ENCODE data around the gene C1orf159. TPM values are rescaled to one million over a fixed set of nuclear protein-coding genes. Genes with fewer than 3 reads are reported as not detected.

C1orf159 gene
- total and polyA plus RNA-seq, 2 experiments from 2014 or later, result 9.6 to 21.5 TPM

DNA sequence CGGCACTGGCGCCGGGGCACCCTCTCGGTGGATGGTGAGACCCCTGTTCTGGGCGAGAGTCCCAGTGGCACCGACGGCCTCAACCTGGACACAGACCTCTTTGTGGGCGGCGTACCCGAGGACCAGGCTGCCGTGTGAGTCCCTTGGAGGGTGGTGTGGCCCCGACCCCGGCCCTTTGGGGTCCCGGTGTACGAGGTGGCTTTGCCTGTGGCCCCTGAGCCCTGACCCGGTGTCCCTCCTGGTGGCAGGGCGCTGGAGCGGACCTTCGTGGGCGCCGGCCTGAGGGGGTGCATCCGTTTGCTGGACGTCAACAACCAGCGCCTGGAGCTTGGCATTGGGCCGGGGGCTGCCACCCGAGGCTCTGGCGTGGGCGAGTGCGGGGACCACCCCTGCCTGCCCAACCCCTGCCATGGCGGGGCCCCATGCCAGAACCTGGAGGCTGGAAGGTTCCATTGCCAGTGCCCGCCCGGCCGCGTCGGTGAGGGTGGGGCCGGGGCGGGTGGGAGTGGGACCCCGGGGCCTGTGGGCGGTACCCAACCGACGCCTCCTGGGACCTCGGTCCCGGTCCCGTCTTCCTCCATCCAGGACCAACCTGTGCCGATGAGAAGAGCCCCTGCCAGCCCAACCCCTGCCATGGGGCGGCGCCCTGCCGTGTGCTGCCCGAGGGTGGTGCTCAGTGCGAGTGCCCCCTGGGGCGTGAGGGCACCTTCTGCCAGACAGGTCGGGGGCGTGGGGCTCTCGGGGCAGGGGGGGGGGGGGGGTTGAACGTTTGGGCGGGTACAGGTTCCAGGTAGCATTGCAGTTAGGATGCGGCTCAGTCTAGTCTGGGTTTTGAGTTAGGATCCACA lies 66.3 kb downstream of the C1orf159 start:
- no peaks in the 10 kb centered on the region for H3K79me2 ChIP-seq (replicated peaks; ENCODE audit: insufficient read depth)
- no peak overlapping the region for H3K4me2 ChIP-seq
- DNase-seq (ENCODE audit: low spot score) (no peak), ATAC-seq (no peak)
- H3K36me3 Mint-ChIP-seq (ENCODE audit: low read depth), result peaks cover 32% of the 10 kb centered on the region
- H2AFZ ChIP-seq, result no peak overlapping the region
- peaks cover 4% of the 10 kb centered on the region; the same call in 1 of the 2 replicates for H3K36me3 ChIP-seq (ENCODE audit: insufficient read depth)
- no peak for TF ChIP-seq ZNF331 (CRISPR knock-in tag; IDR thresholded peaks at IDR 0.05; ENCODE audit: low read depth)
- TF ChIP-seq, protein P1, sequence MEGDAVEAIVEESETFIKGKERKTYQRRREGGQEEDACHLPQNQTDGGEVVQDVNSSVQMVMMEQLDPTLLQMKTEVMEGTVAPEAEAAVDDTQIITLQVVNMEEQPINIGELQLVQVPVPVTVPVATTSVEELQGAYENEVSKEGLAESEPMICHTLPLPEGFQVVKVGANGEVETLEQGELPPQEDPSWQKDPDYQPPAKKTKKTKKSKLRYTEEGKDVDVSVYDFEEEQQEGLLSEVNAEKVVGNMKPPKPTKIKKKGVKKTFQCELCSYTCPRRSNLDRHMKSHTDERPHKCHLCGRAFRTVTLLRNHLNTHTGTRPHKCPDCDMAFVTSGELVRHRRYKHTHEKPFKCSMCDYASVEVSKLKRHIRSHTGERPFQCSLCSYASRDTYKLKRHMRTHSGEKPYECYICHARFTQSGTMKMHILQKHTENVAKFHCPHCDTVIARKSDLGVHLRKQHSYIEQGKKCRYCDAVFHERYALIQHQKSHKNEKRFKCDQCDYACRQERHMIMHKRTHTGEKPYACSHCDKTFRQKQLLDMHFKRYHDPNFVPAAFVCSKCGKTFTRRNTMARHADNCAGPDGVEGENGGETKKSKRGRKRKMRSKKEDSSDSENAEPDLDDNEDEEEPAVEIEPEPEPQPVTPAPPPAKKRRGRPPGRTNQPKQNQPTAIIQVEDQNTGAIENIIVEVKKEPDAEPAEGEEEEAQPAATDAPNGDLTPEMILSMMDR (conservative IDR thresholded peaks at IDR 0.05; ENCODE audit: low read depth in 2 of 2), result no peak
- TF ChIP-seq, protein P2, sequence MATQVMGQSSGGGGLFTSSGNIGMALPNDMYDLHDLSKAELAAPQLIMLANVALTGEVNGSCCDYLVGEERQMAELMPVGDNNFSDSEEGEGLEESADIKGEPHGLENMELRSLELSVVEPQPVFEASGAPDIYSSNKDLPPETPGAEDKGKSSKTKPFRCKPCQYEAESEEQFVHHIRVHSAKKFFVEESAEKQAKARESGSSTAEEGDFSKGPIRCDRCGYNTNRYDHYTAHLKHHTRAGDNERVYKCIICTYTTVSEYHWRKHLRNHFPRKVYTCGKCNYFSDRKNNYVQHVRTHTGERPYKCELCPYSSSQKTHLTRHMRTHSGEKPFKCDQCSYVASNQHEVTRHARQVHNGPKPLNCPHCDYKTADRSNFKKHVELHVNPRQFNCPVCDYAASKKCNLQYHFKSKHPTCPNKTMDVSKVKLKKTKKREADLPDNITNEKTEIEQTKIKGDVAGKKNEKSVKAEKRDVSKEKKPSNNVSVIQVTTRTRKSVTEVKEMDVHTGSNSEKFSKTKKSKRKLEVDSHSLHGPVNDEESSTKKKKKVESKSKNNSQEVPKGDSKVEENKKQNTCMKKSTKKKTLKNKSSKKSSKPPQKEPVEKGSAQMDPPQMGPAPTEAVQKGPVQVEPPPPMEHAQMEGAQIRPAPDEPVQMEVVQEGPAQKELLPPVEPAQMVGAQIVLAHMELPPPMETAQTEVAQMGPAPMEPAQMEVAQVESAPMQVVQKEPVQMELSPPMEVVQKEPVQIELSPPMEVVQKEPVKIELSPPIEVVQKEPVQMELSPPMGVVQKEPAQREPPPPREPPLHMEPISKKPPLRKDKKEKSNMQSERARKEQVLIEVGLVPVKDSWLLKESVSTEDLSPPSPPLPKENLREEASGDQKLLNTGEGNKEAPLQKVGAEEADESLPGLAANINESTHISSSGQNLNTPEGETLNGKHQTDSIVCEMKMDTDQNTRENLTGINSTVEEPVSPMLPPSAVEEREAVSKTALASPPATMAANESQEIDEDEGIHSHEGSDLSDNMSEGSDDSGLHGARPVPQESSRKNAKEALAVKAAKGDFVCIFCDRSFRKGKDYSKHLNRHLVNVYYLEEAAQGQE (IDR thresholded peaks at IDR 0.05; ENCODE audit: unreplicated experiment), result no peak
- no peak for TF ChIP-seq POLR2AphosphoS5 (IDR thresholded peaks at IDR 0.05; ENCODE audit: low read depth)
- no peak for TF ChIP-seq EZH2 (IDR thresholded peaks at IDR 0.05; ENCODE audit: low read depth, unreplicated experiment)
- TF ChIP-seq, protein P3, sequence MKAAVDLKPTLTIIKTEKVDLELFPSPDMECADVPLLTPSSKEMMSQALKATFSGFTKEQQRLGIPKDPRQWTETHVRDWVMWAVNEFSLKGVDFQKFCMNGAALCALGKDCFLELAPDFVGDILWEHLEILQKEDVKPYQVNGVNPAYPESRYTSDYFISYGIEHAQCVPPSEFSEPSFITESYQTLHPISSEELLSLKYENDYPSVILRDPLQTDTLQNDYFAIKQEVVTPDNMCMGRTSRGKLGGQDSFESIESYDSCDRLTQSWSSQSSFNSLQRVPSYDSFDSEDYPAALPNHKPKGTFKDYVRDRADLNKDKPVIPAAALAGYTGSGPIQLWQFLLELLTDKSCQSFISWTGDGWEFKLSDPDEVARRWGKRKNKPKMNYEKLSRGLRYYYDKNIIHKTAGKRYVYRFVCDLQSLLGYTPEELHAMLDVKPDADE (IDR thresholded peaks at IDR 0.05), result no peak
- TF ChIP-seq STAT1 (IDR thresholded peaks at IDR 0.05; ENCODE audit: unreplicated experiment), result no peak
- no peak for TF ChIP-seq EZH2phosphoT487 (IDR thresholded peaks at IDR 0.05; ENCODE audit: unreplicated experiment)
- no peak for TF ChIP-seq ZNF114 (CRISPR knock-in tag; IDR thresholded peaks at IDR 0.05)
- no peak for TF ChIP-seq NANOG (IDR thresholded peaks at IDR 0.05; ENCODE audit: borderline replicate concordance)
- TF ChIP-seq JUNB (IDR thresholded peaks at IDR 0.05; ENCODE audit: unreplicated experiment), result no peak
- TF ChIP-seq, protein P4, sequence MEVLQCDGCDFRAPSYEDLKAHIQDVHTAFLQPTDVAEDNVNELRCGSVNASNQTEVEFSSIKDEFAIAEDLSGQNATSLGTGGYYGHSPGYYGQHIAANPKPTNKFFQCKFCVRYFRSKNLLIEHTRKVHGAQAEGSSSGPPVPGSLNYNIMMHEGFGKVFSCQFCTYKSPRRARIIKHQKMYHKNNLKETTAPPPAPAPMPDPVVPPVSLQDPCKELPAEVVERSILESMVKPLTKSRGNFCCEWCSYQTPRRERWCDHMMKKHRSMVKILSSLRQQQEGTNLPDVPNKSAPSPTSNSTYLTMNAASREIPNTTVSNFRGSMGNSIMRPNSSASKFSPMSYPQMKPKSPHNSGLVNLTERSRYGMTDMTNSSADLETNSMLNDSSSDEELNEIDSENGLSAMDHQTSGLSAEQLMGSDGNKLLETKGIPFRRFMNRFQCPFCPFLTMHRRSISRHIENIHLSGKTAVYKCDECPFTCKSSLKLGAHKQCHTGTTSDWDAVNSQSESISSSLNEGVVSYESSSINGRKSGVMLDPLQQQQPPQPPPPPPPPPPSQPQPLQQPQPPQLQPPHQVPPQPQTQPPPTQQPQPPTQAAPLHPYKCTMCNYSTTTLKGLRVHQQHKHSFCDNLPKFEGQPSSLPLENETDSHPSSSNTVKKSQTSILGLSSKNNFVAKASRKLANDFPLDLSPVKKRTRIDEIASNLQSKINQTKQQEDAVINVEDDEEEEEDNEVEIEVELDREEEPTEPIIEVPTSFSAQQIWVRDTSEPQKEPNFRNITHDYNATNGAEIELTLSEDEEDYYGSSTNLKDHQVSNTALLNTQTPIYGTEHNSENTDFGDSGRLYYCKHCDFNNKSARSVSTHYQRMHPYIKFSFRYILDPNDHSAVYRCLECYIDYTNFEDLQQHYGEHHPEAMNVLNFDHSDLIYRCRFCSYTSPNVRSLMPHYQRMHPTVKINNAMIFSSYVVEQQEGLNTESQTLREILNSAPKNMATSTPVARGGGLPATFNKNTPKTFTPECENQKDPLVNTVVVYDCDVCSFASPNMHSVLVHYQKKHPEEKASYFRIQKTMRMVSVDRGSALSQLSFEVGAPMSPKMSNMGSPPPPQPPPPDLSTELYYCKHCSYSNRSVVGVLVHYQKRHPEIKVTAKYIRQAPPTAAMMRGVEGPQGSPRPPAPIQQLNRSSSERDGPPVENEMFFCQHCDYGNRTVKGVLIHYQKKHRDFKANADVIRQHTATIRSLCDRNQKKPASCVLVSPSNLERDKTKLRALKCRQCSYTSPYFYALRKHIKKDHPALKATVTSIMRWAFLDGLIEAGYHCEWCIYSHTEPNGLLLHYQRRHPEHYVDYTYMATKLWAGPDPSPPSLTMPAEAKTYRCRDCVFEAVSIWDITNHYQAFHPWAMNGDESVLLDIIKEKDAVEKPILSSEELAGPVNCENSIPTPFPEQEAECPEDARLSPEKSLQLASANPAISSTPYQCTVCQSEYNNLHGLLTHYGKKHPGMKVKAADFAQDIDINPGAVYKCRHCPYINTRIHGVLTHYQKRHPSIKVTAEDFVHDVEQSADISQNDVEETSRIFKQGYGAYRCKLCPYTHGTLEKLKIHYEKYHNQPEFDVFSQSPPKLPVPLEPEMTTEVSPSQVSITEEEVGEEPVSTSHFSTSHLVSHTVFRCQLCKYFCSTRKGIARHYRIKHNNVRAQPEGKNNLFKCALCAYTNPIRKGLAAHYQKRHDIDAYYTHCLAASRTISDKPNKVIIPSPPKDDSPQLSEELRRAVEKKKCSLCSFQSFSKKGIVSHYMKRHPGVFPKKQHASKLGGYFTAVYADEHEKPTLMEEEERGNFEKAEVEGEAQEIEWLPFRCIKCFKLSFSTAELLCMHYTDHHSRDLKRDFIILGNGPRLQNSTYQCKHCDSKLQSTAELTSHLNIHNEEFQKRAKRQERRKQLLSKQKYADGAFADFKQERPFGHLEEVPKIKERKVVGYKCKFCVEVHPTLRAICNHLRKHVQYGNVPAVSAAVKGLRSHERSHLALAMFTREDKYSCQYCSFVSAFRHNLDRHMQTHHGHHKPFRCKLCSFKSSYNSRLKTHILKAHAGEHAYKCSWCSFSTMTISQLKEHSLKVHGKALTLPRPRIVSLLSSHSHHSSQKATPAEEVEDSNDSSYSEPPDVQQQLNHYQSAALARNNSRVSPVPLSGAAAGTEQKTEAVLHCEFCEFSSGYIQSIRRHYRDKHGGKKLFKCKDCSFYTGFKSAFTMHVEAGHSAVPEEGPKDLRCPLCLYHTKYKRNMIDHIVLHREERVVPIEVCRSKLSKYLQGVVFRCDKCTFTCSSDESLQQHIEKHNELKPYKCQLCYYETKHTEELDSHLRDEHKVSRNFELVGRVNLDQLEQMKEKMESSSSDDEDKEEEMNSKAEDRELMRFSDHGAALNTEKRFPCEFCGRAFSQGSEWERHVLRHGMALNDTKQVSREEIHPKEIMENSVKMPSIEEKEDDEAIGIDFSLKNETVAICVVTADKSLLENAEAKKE (CRISPR knock-in tag; IDR thresholded peaks at IDR 0.05), result no peak
- TF ChIP-seq CREB1 (CRISPR knock-in tag; IDR thresholded peaks at IDR 0.05; ENCODE audit: low read depth), result no peak
- no peak overlapping the region for H3K27ac Mint-ChIP-seq
- H3K27me3 Mint-ChIP-seq (ENCODE audit: insufficient read depth, low read depth, poor library complexity), result peaks cover 6% of the 10 kb centered on the region
- H3K4me1 Mint-ChIP-seq, result no peaks in the 10 kb centered on the region
- no peak overlapping the region for H3K4me3 Mint-ChIP-seq
- H3K9me3 Mint-ChIP-seq, result peaks cover 2% of the 10 kb centered on the region; the same call in 1 of the 3 replicates
- H4K20me1 ChIP-seq (replicated peaks; ENCODE audit: insufficient read depth), result no peaks in the 10 kb centered on the region
- H3K27ac ChIP-seq (ENCODE audit: low read depth), result no peak overlapping the region
- no peaks in the 10 kb centered on the region for H3K4me1 ChIP-seq (ENCODE audit: insufficient read depth)
- no peak overlapping the region for H3K4me3 ChIP-seq
- H3F3A ChIP-seq (replicated peaks; ENCODE audit: low read depth), result 0 out of 2 replicates have a peak, but pooled peaks cover 13% of the 10 kb centered on the region
- H3K27me3 ChIP-seq (ENCODE audit: insufficient read depth), result no peaks in the 10 kb centered on the region
- no peaks in the 10 kb centered on the region for H3K9me2 ChIP-seq (ENCODE audit: insufficient read depth)
